OCI-LY3 (cell line): ENCODE results near the gene GSTM2.

Experiments
- H2AFZ ChIP-seq: fragments of 200-600, 300-600 bp; shearing (Covaris generic); 2 replicates; pipeline ENCODE4 v1.6.0; 2014; ENCODE audit warnings: antibody characterized with exemption, low read depth, low read length
- H3K27ac ChIP-seq: fragments of 200-600, 300-600 bp; sonication (generic); 2 replicates; pipeline ENCODE4 v1.5.1; 2014; ENCODE audit warnings: mild to moderate bottlenecking, low read length, moderate library complexity, mixed read lengths
- H3K27me3 ChIP-seq: fragments of 200-600, 300-600 bp; sonication (generic); 2 replicates; pipeline ENCODE4 v1.6.1; 2014; ENCODE audit warnings: low read depth, low read length, mixed read lengths
- H3K36me3 ChIP-seq: fragments of 200-600, 300-600 bp; sonication (generic); replicated peaks from 2 replicates; pipeline ENCODE3; 2014; ENCODE audit warnings: low read depth, low read length, mixed read lengths
- H3K4me1 ChIP-seq: fragments of 300-600, 200-600 bp; sonication (generic); 2 replicates; pipeline ENCODE4 v1.6.1; 2014; ENCODE audit warnings: low read length, mixed read lengths
- H3K4me2 ChIP-seq: fragments of 200-600, 300-600 bp; sonication (generic); 2 replicates; pipeline ENCODE4 v1.6.1; 2014; ENCODE audit warnings: low read length, mixed read lengths
- H3K4me3 ChIP-seq: fragments of 300-600, 200-600 bp; sonication (generic); 2 replicates; pipeline ENCODE4 v1.5.1; 2014; ENCODE audit warnings: antibody characterized with exemption, mild to moderate bottlenecking, low read length, moderate library complexity
- H3K79me2 ChIP-seq: fragments of 300-600, 200-600 bp; shearing (Covaris generic); 2 replicates; pipeline ENCODE4 v1.6.1; 2014; ENCODE audit warnings: mild to moderate bottlenecking, low read length, mixed read lengths
- H3K9ac ChIP-seq: fragments of 300-600, 200-600 bp; shearing (Covaris generic); 2 replicates; pipeline ENCODE4 v1.6.0; 2014; ENCODE audit warnings: mild to moderate bottlenecking, low read length, moderate library complexity
- H3K9me3 ChIP-seq: fragments of 200-600, 300-600 bp; shearing (Covaris generic); 2 replicates; pipeline ENCODE4 v1.6.1; 2014; ENCODE audit warnings: low read length, mixed read lengths; ENCODE audit not compliant: insufficient read depth
- H4K20me1 ChIP-seq: fragments of 200-600, 300-600 bp; sonication (generic); 2 replicates; pipeline ENCODE4 v1.6.1; 2016; ENCODE audit warnings: low read length, mixed read lengths; ENCODE audit not compliant: insufficient read depth
- CTCF ChIP-seq: fragments of 200-600, 300-600 bp; sonication (generic); IDR thresholded peaks from 2 replicates; pipeline ENCODE4 v1.5.1; 2014; ENCODE audit warnings: antibody characterized with exemption, low read length, low read depth
- EZH2phosphoT487 ChIP-seq: fragments of 200-600 bp; shearing (Covaris generic); IDR thresholded peaks from 2 replicates; pipeline ENCODE4 v1.6.1; 2018; ENCODE audit warnings: antibody characterized with exemption, mixed run types, low read depth

Gene GSTM2

GRCh38 chr1:109628540-109629321, 39.1 kb upstream of the GSTM2 start:
- Histone ChIP-seq H4K20me1 (peaks cover 2% of the 10 kb centered on the region; the same call in 1 of the 2 replicates), H3K79me2 (peaks cover 9% of the 10 kb centered on the region; the same call in 1 of the 2 replicates), H3K27ac (no peak overlapping the region), H3K4me3 (no peak overlapping the region), H3K4me1 (no peaks in the 10 kb centered on the region), H3K9me3 (no peaks in the 10 kb centered on the region), H2AFZ (no peak overlapping the region), H3K36me3 (peaks cover 8% of the 10 kb centered on the region), H3K9ac (no peak overlapping the region), H3K27me3 (no peaks in the 10 kb centered on the region), H3K4me2 (no peak overlapping the region)
- TF ChIP-seq EZH2phosphoT487, result no peak
- no peak for TF ChIP-seq CTCF

- Histone ChIP-seq H3K27ac (no peak overlapping the region), H3K27me3 (no peaks in the 10 kb centered on the region), H4K20me1 (no peaks in the 10 kb centered on the region), H3K9ac (no peak overlapping the region), H3K4me2 (no peak overlapping the region), H3K79me2 (peaks cover 4% of the 10 kb centered on the region; the same call in 1 of the 2 replicates), H3K36me3 (peaks cover 8% of the 10 kb centered on the region), H3K9me3 (no peaks in the 10 kb centered on the region), H3K4me3 (no peak overlapping the region), H2AFZ (no peak overlapping the region), H3K4me1 (peaks cover 4% of the 10 kb centered on the region)
- no peak for TF ChIP-seq EZH2phosphoT487
- no peak for TF ChIP-seq CTCF
Measured at GRCh38 chr1:109629372-109630030, 38.4 kb upstream of the GSTM2 start.

GRCh38 chr1:109630081-109630897, 37.6 kb upstream of the GSTM2 start:
- peaks cover 8% of the 10 kb centered on the region for H3K36me3 ChIP-seq
- no peaks in the 10 kb centered on the region for H3K79me2 ChIP-seq
- H4K20me1 ChIP-seq, result no peaks in the 10 kb centered on the region
- TF ChIP-seq CTCF (no peak), EZH2phosphoT487 (no peak)
- no peak overlapping the region for H3K4me2 ChIP-seq
- no peak overlapping the region for H2AFZ ChIP-seq
- peaks cover 12% of the 10 kb centered on the region for H3K4me1 ChIP-seq
- H3K9me3 ChIP-seq, result no peaks in the 10 kb centered on the region
- H3K27ac ChIP-seq, result no peak overlapping the region
- H3K4me3 ChIP-seq, result no peak overlapping the region
- no peak overlapping the region for H3K9ac ChIP-seq
- no peaks in the 10 kb centered on the region for H3K27me3 ChIP-seq
